ENCODE results near the gene INSC.

INSC gene

DNA sequence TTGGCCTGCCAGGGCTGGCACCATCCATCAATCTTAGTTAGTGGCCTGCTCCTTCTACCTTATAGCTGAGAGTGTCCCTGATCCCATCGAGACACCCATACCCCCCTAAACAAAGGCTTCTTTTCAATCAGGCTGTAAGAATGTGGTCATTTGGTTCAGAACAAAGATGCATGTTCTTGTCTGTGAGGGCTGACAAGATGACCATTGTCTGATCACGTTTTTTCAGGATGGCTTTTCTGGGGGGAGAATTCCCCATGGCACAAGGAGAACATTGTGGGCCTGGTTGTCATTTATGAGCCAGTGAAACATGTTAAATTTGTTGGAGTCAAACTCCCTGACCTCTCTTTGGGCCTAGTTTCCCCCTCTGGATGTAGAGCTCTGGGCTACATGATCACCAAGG, 160.4 kb downstream of the INSC start:
- no peak overlapping the region for H3K4me3 ChIP-seq (ENCODE audit: low read depth, low read length)

DNA sequence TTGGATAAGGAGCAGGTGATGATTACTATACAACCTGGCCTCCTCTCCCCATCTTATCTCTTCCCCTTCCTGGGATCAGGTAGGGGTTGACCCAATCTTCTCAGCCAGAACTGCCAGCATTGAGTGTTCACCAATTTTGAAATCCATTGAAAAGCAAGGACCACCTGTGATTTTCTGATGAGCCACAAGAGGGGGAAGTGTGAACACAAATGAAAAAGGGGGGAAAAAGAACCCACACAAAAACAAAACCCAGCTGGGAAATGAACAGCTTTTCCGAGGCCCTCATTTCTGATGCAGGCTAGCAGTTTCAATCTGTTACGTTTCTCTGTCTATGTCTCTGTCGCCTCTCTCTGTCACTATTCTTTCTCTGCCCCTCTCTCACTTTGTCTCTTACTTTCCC, 161.9 kb downstream of the INSC start:
- H3K36me3 ChIP-seq = no peaks in the 10 kb centered on the region
- TF ChIP-seq, protein P1, sequence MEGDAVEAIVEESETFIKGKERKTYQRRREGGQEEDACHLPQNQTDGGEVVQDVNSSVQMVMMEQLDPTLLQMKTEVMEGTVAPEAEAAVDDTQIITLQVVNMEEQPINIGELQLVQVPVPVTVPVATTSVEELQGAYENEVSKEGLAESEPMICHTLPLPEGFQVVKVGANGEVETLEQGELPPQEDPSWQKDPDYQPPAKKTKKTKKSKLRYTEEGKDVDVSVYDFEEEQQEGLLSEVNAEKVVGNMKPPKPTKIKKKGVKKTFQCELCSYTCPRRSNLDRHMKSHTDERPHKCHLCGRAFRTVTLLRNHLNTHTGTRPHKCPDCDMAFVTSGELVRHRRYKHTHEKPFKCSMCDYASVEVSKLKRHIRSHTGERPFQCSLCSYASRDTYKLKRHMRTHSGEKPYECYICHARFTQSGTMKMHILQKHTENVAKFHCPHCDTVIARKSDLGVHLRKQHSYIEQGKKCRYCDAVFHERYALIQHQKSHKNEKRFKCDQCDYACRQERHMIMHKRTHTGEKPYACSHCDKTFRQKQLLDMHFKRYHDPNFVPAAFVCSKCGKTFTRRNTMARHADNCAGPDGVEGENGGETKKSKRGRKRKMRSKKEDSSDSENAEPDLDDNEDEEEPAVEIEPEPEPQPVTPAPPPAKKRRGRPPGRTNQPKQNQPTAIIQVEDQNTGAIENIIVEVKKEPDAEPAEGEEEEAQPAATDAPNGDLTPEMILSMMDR (IDR thresholded peaks at IDR 0.05; ENCODE audit: low read depth, low read length) = peak; percentile 46
- H3K9me3 ChIP-seq (ENCODE audit: severe bottlenecking) = no peaks in the 10 kb centered on the region
- peak overlapping the region; percentile 40; the same call in 1 of the 2 replicates for H3K27ac ChIP-seq
- no peak overlapping the region for H3K4me3 ChIP-seq (ENCODE audit: low read depth, low read length)
- peak; percentile 25 for DNase-seq
- H3K27me3 ChIP-seq (ENCODE audit: insufficient read depth, low read depth, severe bottlenecking) = no peaks in the 10 kb centered on the region

More for the DNA sequence above, 160.4 kb downstream of the INSC start:
- Histone ChIP-seq H3K9me3 (ENCODE audit: severe bottlenecking) (no peaks in the 10 kb centered on the region), H3K36me3 (no peaks in the 10 kb centered on the region), H3K27ac (no peak overlapping the region), H3K27me3 (ENCODE audit: insufficient read depth, low read depth, severe bottlenecking) (no peaks in the 10 kb centered on the region)
- DNase-seq = no peak
- TF ChIP-seq, protein P1 (IDR thresholded peaks at IDR 0.05; ENCODE audit: low read depth, low read length) = no peak

DNA sequence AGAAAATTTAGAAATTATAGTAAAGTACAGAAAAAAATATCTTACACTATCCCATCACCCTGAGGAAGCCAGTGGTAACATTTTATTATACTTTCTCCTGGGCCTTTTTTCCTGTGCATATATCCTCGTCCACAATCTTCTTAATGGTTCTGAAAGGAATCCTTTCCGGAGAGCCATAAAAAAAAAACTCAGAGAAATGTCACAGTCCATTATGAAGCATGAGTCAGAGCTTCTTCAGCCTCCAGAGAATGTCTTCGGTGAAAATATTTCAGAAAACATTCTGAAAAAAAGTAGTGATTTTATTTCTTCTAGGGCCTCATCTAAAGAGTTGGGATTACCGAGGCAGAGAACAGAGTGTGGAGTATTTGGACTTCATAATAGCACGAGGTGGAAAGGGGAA, 163.4 kb downstream of the INSC start:
- no peaks in the 10 kb centered on the region for H3K9me3 ChIP-seq (ENCODE audit: severe bottlenecking)
- TF ChIP-seq, protein P1 (IDR thresholded peaks at IDR 0.05; ENCODE audit: low read depth, low read length) = no peak
- H3K27me3 ChIP-seq (ENCODE audit: insufficient read depth, low read depth, severe bottlenecking) = no peaks in the 10 kb centered on the region
- no peak overlapping the region for H3K4me3 ChIP-seq (ENCODE audit: low read depth, low read length)
- H3K36me3 ChIP-seq = no peaks in the 10 kb centered on the region
- no peak overlapping the region for H3K27ac ChIP-seq
- DNase-seq = no peak

DNA sequence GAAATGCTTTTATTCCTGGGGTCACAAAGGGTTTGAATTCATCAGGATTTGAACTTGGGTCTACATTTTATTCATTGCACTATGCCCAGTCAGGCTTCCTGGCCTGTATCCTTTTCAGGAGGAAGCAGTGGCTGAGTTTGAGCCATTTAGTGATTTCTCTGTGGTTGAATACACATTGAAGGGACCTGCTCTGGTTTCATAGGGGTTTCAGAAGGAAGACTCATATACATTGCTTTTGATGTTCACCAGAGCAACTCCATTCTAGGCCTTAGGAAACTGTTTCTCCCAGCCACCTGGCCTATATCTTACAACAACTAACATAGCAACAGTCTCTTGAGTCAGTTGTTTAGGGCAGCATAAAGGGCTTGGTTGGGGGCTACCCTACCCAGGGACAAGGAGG, 165.7 kb downstream of the INSC start:
- TF ChIP-seq, protein P1 (IDR thresholded peaks at IDR 0.05; ENCODE audit: low read depth, low read length) = no peak
- Histone ChIP-seq H3K27me3 (ENCODE audit: insufficient read depth, low read depth, severe bottlenecking) (no peaks in the 10 kb centered on the region), H3K4me3 (ENCODE audit: low read depth, low read length) (no peak overlapping the region), H3K9me3 (ENCODE audit: severe bottlenecking) (no peaks in the 10 kb centered on the region), H3K27ac (no peak overlapping the region), H3K36me3 (no peaks in the 10 kb centered on the region)
- no peak for DNase-seq

DNA sequence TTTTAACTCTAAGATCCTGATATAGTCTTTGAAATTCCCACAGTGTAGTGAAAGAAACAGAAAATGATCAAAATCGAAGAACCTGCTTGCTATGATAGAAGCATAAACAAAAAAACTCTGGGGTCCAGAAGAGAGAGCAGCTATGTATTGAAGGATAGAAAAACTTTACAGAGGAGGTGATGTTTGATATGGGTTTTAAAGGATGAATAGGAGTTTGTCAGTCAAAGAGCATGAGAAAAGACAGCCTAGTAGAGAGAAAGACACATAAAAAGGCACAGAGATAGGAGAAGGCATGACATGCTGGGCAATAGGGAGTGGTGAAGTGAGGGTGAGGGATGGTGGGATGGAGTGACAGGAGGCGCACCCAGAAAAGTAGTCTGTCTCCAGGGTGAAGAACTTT, 168.0 kb downstream of the INSC start:
- no peak overlapping the region for H3K4me3 ChIP-seq (ENCODE audit: low read depth, low read length)
- H3K36me3 ChIP-seq = no peaks in the 10 kb centered on the region
- no peaks in the 10 kb centered on the region for H3K27me3 ChIP-seq (ENCODE audit: insufficient read depth, low read depth, severe bottlenecking)
- no peak for DNase-seq
- no peaks in the 10 kb centered on the region for H3K9me3 ChIP-seq (ENCODE audit: severe bottlenecking)
- TF ChIP-seq, protein P1 (IDR thresholded peaks at IDR 0.05; ENCODE audit: low read depth, low read length) = no peak
- no peak overlapping the region for H3K27ac ChIP-seq

DNA sequence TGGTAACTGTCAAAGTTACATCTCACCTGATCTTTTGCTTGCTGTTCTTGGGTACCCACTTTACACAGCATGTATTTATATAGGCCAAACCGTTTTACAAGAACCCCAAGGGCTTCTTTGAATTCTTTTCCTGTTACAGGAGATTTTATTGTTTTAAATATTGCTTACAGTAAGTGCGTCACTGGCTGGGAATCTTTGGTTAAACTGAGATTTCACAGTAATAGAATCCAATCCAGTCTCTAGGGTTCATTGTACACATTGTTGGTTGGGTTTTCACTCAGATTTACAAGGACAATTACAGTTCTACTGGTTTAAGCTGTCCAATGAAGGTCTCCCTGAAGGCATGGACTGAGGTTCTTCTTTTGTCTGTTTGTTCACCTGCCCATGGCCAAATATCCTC, 171.7 kb downstream of the INSC start:
- Histone ChIP-seq H3K9me3 (ENCODE audit: severe bottlenecking) (no peaks in the 10 kb centered on the region), H3K27me3 (ENCODE audit: insufficient read depth, low read depth, severe bottlenecking) (no peaks in the 10 kb centered on the region), H3K27ac (no peak overlapping the region), H3K4me3 (ENCODE audit: low read depth, low read length) (no peak overlapping the region), H3K36me3 (no peaks in the 10 kb centered on the region)
- no peak for DNase-seq
- TF ChIP-seq, protein P1 (IDR thresholded peaks at IDR 0.05; ENCODE audit: low read depth, low read length) = no peak
